AG20443 (cell line): Measurements from ENCODE around the gene PROM1.
A peak's percentile ranks its signal among the peaks of the same experiment; 100 is the strongest.

Experiments
- DNase-seq: peaks from one replicate; pipeline ENCODE4 v3.0.0; 2012; ENCODE audit warnings: low spot score, mixed read lengths

PROM1 gene

GRCh38 chr4:16062601-16063000 lies 21.2 kb downstream of the PROM1 start:
- DNase-seq: no peak

GRCh38 chr4:16056681-16057385 lies 27.0 kb downstream of the PROM1 start:
- no peak for DNase-seq

DNA sequence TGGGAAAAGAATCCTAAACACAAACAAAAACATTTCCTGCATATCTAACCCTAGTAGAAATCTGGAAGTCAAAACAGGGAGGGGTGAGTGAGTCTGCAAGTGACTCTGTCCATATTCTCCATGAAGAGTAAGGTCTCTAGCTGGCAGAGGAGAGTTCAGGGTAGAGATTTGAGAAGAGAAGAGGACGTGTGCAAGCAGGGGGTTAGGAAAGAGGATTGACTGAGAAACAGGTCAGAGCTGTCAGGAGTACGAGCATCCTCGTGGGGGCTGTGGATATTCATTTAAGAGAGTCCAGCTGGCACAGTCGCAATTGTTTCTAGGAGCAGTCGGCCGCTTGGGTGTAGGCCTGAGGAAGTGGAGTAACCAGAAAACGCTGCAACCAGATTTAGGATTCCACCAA lies 27.9 kb downstream of the PROM1 start:
- DNase-seq: no peak

DNA sequence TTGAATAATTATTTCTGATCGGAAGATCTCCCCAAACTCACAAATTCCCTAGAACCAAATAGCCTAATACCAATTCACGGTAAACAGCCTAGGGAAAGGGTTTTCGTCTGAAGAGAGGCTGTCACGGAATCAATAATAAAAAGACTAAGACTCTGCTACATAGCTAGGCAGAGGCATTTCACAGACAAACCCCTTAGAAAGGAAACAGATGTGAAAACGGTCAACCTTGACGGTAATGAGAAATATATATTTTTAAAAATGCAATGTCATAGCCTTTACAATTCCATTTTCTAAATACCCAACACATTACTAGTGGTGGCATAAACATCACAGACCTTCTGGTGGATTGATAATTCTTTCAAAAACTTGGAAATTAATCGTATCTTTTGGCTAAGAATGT lies 28.4 kb downstream of the PROM1 start:
- no peak for DNase-seq

GRCh38 chr4:16052939-16053338 lies 30.9 kb downstream of the PROM1 start:
- DNase-seq: no peak

- DNase-seq: no peak
These were observed 31.8 kb downstream of the PROM1 start for GRCh38 chr4:16051980-16052379.

GRCh38 chr4:16051132-16051531 lies 32.7 kb downstream of the PROM1 start:
- no peak for DNase-seq

DNA sequence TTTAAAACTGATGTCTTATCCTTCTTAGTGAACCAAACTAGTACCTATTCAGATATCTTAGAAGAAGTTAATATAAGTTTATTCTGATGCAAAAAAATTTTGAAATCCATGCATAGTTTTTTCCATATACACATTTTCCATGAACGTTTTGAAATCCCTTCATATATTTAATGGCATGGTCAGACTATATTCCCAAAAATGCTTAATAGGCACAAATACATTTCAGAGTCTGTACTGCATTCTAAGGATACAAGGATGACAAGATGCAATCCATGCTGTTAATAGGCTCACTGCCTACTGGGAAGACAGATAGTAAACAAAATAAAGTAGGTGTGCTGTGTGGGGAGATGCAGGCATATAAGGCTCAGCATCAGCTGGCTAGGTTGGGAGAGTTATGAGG lies 33.2 kb downstream of the PROM1 start:
- no peak for DNase-seq

DNA sequence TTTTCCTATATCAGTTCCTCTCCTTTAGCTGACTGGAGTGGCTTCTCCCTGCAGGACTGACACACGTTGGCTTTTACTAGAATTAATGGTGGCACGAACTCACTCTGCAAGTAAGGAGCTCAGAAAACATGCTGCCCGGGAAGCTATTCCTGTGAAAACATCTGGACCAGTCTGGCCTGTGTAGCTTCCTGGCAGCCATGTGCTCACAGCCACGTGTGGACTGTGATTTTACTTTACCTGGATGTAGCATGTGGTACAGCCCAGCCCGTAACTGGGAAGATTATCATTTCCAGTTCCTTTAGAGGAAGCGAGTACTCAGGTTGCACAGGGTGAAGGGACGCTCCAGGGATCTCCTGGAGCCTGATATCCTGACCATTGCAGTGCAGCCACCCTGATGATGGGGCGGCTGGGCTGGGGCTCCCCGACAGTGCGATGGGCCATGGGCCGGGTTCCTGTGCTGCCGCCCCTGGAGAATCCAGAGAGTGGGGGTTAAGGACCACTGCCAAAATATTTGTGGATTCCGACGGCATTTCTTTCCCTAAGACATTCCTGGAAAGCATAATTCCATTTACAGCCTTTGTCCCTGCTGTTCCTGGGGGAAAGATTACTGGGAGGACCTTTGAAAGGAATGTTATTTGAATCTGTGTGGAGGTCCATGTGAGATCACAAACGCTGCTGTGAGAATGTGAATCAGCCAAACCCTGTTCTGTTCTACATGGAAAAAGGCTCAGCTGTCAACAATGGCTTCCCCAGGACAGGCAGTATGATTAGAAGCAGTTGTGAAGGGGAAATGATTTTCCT lies 35.0 kb downstream of the PROM1 start:
- no peak for DNase-seq

DNA sequence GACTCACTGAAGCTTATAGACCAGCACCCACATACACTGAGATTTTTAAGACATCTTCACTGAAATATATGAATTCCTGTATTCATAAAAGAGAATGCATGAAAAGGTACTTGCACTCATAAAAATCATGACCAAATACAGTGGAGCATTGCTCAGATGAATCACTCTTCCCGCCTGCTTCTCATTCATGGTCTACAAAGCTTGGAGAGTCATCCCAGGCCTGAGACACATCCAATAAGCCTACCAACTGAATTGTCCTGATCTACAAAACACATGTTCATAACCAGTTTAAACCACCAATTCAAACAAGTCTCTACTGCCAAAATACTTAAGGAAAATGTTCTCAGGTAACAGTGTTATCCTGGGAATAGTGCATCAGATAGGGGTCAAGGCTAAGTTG lies 38.1 kb downstream of the PROM1 start:
- peak; percentile 20 for DNase-seq

DNA sequence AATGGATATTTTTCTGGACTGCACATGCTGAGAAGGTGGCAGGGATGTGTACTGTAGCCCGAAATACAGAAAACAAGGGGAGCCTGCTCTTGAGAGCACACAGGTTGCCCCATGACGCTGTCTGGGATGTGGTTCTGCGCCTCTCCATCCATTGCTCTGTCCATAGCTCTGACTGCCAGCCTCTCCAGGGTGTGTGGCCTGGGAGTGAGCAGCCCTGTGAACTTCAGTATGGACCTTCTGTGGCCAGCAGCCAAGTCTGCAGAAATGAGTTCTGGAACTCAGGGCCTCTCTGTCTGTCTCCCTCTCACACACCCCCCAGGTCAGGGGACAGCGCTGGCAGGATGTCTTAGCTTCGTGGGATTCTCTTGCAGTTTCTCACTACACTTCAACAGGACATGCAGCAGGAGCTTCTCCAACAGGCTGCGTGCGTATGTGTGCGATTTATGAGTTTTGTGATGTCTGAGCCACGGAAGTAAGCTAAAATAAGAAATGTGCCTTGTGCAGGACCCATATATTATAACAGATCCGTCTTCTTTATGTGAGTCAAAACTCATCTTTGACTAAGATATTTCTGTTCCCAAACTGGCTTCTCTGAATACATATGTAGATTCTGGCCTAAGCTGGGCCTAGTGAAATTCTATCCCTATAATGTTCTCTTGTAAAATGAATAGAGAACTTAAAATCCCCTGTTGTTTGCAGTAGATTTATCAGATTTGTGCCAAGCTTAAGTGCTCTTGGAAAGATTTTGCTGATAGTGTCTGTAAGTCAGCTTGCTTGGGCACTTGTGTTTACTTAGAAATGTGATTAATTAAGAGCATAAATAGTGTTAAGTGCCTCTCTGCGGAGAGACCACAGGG lies 40.0 kb downstream of the PROM1 start:
- DNase-seq: no peak

GRCh38 chr4:16039139-16039538 lies 44.7 kb downstream of the PROM1 start:
- no peak for DNase-seq

DNA sequence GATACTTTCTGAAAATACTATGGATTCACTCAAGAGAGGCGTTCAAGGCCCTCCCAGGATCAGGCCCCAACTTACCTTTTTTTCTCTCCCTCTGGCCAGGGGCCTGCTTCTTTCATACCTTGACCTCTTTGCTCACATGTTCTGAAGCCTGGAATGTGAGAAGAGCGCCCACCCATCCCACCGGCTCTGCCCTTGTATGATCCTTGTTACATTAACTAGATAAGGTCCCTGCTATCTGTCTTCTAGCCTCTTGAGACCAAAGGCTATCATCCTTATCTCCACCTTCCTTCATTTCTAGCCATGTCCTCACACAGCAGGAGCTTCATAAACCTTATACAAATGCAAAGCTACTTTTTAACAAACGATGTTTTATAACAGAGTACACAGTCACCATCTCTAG lies 45.9 kb downstream of the PROM1 start:
- DNase-seq: no peak

- DNase-seq: no peak
These were observed 48.0 kb downstream of the PROM1 start for GRCh38 chr4:16035843-16036242.

DNA sequence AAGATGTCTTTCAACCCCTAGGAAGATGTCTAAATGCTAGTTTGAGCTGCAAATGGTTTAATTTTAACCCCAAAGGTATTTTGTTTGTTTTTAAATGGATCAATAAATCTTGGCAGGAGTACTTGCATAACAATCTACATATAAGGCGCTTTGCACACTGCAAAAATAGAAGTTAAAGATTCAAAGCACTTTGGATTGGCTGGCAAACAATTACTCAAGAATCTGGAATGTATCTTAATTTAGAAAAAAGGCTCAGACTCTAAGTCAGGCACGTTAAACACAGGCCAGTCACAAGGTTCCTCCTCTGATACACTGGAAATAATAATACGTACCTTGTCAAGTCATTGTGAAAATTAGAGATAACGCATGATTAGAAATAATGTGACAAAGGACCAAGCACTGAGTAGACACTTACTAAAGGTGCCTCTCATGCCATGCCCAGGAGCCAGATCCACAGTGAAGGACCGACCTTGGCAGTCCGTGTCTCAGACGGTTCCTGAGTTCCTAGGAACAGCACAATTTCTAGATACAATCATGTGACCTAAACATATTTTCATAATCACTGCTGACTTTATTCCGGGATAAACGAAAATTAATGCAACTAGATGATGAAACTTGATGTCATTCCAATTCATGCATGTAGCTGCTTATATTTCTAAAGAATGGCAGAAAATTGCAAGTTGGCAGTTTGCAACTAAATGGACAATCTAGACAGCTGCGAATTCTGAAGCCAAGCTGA lies 49.6 kb downstream of the PROM1 start:
- no peak for DNase-seq

DNA sequence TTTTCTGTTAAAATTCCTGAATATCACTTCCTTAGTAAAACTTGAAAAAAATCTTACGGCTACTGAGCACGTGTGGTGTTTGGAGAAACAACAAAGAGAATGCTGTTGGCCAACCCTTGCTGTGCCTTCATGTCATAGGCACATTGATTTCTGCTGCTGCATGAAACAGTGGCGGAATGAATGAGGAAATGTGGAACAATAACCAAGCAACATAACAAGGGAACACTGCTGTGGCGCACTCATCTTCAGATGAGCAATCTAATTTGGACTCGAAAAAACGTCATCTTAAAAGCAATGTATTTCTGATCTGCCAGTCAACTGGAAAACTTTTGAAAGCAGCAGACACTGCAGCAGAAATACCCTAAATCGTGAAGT lies 51.4 kb downstream of the PROM1 start:
- no peak for DNase-seq

- no peak for DNase-seq
These were observed 52.1 kb downstream of the PROM1 start for GRCh38 chr4:16031546-16032395.

GRCh38 chr4:16029886-16030285 lies 53.9 kb downstream of the PROM1 start:
- DNase-seq: no peak

- peak; percentile 20 for DNase-seq
These were observed 54.6 kb downstream of the PROM1 start for GRCh38 chr4:16029262-16029661.

DNA sequence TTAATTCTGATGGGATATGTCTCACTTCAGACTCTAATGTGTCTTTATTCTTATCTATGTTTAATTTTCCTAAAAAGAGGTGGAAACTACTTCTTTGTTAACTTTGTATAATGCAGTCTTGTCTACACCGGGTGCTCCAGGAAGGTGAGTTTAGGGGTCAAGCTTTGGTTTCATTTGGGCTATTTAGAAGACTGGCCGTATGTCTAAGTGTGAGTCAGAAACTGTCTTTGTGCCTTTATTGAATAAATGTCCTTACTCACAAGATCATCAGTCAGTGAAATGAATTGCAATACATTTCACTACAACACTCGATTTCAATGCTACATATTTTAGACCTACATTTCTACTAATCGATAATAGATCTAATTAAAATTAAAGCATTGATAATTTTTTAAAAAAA lies 56.2 kb downstream of the PROM1 start:
- no peak for DNase-seq

DNA sequence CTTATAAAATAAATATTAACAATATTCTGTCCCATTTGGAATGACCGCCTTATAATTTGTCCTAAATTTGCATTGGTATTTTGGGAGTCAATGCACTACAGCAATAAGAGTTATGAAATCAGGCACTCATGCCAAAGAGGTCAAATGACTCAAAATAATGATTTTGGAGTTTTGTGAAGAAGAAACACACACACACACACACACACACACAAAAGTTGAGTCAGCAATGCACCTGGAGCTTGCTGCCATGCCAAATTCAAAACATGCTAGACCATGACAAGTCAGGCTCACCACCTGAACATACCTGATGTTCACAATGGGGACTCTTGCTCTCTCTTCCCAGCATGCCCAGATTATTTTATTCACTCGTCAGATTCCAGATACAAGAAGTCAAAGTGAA lies 56.7 kb downstream of the PROM1 start:
- no peak for DNase-seq
